Stimulated activated CD4-positive, alpha-beta T cell treated with anti-CD3 and anti-CD28 coated beads, TNF-alpha, amount 100 ng/mL, for 1 hour (primary cell): ENCODE data around the gene MED27.
"Not testable (repeated sequence)": the region's sequence is repeated elsewhere in the genome, so short reads cannot be mapped to it uniquely, and the experiment has no call there.

Experiments
- DNase-seq, 3 donors: peaks; one replicate each; pipeline ENCODE4 v3.0.0-alpha.2; 2020; ENCODE audit warnings: low read depth in 3 of 3, low spot score in 1 of 3

Gene MED27

DNA sequence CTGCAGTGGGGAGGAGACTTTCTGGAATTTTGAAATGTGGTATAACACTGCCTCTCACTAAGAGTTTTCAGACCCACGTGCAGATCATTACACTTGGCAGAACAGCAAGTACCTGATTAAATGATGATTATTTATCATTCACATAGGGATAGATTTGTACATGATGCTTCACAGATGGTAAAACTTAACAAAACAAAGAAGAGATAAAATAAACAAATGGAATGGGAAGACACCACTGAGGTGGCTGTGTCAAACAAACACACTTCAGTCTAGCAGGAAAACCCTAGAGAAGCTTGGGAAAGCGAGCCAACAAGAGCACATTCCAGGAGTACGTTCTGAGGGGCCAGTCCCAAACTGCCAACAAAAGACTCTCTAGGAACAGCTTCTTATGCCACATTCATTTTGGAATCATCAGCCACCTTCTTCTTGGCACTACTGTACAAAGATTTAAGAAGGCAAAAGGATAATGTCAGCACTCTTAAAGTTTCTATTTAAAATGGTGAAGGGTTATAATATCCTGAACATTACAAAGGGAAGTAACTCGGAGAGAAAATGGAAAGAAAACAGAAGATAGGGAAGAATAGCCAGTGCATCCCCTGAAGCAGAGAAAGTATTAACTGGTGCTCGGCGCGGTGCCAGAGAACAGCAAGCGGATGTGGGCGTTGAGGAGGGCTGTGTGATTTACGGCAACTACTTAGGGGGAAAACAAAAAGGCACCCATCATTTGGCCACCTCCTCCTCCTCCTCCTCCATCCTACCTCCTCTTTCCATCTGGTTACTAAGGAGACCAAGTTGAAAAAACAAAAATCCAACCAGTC is 1.6 kb downstream of the MED27 start:
- no peak for DNase-seq

DNA sequence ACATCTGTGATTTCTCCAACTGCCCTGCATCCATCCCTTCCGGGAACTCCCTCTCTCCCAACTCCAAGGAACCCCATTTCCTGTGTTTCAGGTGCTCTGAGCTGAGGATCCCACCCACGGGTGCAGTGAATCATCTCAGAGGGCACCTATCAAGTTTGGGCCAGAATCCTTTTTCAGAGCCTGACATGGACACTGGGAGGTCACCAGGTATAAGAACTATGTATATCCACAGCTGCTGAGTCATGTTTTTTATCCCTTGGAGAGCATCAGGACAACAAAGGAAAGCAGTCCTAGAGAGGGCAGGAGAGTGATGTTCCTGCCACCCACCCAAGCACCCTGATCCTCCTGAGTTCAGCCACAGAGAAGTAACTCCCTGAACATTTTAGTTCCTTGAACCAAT is 3.8 kb downstream of the MED27 start:
- no peak for DNase-seq

DNA sequence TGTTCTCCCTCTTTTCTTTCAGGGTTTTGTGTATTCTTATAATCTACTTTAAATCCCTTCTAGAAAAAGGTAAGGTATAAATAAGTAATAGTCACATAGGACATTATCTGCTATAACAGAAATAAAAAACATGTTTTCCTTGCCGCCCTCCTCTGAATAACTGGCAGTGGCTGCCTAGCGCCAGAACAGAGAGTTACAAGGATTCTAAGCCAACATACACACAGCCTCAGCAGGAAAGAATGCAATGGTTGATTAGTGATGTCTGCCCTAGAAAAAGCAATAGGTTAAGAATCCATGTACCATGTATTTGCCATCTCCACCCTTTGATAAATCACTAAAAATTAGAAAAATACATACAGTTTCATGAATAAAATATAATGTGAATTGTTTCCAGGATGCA is 4.9 kb downstream of the MED27 start:
- no peak for DNase-seq

DNA sequence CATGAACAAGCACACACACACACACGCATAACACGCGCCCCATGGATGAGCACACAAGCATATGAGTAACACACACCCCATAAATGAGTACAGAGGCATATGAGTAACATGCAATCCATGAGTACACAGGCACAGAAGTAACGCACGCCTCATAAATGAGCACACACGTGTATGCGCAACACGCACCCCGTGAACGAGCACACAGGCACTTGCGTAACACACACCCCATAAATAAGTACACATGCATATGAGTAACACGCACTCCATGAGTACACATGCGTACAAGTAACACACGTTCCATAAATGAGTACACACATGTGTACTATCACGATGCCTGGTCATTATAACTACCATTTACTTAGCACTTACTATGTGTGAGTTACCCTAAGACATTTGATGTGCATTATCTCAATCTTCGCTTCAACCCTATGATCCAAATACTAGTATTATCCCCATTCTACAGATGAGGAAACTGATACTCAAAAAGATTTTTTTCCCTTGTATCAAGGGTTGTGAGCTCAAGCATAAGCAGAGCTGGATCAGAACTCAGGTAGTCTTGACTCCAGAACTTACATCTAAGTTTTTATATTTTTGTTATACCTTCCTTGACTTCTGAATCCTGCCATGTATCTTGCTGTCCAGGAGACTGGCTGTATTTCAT is 7.7 kb downstream of the MED27 start:
- DNase-seq = no peak

DNA sequence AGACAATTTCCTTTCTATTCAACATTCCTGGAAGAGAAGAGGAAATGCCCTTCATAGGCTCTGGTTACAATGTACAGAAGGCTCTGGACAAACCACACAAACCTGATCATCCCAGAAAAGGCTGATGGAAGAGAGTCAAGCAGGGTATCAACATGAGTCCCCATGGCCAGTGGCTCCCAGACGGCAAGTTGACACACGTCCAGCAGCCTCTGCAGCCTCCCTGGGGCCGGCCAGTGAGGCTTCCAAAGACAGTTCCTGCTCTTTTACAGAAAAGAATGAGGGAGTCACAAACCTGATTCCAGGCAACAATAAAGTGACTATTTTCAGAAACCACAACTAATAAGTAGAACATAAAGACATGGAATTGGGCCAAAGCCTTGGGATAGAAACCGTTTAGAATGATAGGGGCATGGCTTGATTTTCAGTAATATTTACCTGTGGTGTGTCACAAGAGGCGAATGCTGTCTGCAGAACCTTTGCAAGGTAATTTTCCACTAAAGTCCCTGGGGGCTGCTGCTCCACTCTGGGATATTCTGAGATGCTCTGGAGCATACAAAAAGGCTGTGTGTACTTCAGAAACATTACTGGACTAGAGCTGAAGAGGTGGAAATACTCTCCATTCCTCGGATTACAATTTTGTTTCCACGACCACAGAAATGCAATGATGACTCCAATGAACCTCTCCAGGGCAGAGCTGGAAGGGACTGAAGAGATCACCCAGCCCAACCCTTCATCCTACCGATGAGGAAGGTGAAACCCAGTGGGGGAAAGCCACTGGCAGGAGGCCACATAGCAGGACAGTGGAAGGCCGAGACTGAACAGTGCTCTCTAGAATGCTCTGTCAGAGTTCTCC is 10.4 kb downstream of the MED27 start:
- DNase-seq = no peak

DNA sequence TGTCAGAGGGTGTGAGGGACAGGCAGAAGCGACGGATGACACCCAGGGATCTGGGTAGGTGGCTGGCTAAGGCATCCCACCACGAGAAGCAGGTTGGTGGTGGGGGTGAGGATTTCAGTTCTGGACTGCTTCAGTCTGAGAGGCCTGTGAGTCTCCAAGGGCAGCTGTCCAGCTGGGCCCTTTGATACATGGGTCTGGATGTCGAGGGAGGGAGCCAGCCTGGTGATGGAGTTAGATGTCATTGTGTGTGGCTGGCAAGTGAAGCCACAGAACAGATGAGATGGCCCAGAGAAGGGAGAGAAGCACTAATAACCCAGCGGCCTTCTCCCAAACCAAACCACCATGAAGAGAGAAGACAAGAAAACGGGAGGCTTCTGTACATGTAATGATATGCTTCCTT is 11.1 kb downstream of the MED27 start:
- no peak for DNase-seq

DNA sequence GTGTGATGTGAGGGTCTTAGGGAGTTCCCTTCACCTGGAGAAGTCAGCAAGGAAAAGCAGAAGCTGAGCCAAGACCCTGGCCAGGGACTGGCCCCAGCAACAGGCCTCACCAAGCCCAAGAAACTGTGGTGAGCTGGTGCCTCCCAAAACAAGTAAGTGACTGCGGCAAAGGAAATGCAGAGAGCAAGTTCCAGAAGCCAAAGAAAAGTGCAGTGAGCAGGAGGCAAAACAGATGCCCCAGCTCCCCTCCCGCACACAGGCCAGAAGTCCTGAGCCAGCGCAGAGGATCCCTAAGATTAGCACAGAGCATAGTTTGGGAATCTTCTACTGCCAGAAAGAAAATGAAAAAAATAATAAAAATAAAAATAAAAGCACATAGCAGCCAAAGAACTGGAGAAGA is 13.2 kb downstream of the MED27 start:
- no peak for DNase-seq

DNA sequence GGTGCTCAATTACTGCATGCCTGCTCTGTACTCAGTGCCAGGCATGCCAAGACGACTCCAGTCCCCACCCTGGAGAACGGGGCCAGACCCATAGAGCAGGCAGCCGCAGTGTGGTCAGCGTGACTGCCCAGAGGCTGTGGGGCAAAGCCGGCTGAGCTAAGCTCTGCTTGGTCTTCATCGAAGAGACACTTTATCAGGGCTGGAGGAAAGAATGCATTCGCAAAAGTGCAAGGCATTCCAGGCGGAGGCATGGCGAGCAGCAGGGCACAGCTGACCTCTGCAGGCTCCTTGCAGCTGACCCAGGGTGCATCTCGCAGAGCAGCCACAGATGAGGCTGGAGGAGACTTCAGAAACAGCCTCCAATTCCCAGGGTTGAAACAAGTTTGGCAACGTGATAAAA is 13.6 kb downstream of the MED27 start:
- DNase-seq = no peak

DNA sequence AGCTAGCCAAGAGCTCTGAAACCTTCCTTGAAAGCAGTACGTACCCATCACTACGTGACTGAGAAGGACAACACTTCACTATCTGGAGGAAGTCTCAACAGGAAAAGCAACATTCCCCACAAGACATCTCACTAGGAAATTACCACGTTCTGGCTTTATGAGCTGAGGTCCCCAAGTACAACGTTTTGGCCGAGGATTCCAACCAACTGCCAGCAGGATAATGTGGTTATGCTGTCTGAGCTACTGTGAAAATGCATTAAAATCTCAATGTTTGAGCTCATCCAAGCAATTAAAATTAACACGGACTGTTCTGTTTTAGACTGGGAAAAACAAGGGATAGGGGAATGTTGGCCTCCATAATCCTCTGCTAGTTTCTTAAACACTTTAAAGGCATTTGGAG is 16.4 kb downstream of the MED27 start:
- no peak for DNase-seq

DNA sequence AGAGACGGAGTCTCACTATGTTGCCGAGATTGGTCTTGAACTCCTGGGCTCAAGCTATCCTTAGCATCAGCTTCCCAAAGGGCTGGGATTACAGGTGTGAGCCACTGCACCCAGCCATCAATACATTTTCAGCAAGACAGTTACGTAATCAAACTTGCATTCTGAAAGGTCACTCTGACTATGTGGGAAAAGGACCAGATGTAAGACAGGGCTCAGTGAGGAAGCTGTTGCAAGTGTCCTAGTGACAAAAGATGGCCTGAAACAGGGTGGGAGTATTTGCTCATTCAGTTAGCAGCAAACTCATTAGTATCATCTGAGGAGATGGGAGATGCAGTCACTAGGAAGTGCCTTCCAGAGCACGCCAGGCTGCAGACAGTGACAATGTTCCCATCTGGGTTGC is 16.9 kb downstream of the MED27 start:
- no peak for DNase-seq

DNA sequence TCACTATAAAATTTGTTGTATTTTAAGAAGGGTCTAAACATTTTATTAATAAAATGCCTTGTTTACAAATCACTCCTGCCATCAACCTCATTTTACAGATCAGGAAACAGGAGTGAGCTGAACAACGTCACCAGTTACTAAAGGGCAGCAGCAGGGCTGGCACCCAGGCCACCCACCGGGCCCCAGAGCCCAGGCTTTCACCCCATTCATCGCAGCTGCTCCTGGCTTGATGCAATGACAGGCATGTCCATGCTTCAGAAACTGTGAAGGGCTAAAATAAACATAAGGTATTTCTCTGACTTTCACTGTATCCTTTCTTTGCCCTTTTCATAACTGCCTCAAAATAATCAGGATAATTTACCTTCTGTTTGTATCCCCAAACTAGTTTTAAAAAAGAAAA is 18.1 kb downstream of the MED27 start:
- no peak for DNase-seq

DNA sequence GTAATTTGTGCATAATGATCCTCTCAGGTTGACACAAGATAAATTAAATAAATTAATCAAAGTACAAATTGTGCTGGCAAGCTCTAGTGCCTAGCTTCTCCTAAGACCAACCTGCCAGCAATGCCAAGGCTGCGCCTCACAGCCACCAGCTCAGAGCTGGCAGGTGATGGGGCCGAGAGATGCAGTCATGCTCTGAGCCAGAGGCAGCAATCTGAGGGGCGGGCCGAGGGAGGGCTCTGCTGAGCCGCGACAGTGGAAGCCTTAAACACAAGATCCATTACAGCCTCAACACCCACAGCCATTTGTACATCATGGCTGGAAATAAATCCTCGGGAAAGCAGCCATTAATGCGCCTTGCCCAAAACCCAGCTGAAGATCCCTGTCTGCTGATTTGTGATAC is 20.3 kb downstream of the MED27 start:
- no peak for DNase-seq

DNA sequence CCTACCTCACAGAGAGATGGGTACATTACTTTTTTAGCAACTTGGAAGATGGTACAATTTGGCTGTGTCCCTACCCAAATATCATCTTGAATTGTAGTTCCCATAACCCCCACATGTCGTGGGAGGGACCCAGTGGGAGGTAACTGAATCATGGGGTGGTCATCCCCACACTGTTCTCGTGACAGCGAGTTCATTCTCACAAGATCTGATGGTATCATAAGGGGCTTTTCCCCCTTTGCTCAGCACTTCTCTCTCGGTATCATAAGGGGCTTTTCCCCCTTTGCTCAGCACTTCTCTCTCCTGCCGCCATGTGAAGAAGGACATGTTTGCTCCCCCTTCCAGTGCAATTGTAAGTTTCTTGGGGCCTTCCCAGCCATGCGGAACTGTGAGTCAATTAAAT is 21.4 kb downstream of the MED27 start:
- DNase-seq = not testable (repeated sequence)

DNA sequence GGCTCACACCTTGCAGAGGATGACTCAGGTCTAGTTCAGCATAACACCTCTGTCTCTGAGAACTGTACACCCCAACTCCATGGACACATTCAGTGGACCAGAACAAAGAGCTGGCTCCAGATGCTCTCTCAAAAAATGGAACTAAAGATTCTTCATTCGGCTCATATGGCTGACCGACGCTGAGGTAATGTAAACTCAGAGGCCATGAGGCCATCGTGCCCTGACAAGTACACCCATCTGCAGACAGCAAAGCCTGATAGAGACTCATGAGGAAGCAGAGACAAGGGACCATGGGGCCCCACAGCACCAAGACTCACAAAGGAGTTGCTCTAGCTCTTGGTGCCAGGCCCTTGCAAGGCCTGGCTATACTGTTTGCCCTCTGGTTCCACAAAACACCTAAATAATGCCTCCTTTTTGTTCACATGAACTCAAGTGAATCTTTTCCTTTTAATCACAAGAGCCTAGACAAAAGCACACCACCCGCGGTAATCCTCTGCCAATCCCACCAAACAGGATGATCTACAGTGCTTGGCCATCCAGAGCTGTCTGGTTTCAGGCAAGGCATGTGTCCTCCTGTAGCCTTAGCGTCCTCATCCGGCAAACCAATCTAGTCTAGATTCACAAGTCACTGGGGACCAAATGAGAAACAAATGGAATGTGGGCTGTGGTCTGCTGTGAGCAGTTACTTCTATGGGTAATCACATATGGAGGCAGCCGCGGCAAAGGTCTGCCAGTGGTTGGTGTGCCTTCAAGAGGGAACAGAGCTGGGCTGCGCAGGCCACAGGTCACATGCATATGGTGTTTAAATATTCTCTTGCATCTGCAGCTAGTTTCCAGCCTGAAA is 22.7 kb downstream of the MED27 start:
- DNase-seq = no peak

DNA sequence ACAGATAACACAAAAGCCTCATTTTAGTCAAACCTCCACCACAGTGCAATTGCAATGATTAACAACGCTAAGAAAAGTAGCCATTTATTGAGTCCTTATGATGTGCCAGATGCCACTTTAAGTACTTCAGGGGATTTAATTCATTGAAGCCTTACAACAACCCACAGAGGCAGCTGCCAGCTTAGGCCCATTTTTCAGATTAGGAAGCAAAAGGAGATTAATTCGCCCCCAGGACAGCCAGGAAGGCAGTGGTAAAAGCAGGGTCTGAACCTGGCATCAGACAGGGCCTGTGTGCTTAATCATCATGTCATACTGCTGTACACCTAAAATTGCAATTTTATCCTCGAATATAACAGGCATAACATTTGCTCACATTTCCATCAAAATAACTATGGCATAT is 23.9 kb downstream of the MED27 start:
- DNase-seq = no peak

DNA sequence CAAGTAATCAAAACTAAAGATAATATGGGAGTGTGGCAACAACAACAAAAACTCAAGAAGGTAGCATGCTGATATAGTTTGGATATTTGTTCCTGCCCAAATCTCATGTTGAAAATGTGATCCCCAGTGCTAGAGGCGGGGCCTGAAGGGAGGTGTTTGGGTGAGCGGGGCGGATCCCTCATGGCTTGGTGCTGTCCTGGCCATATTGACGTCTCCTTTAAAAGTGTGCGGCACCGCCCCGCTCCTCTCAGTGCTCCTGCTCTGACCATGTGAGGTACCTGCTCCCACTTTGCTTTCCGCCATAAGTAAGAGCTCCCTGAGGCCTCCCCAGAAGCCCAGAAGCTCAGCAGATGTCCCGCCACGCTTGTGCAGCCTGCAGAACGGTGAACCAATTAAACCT is 25.6 kb downstream of the MED27 start:
- DNase-seq = no peak

DNA sequence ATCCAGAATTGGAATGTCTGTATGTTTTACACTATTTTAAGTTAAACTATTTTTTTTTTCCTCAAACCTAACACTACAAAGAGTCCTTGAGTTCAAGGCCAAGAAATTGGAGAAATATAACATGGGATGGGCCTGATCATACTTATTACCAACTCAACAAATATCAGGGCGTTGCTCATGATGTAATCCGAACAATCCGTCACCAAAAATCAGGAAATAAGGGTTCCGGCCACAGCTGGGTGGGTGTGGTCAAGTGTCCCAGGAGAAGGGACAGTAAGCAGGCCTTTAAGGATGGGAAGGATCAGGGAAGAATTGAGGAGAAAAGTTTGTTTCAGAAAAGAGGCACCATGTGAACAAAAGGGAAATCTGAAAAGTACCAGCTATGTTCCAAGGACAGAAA is 29.8 kb downstream of the MED27 start:
- DNase-seq = no peak

DNA sequence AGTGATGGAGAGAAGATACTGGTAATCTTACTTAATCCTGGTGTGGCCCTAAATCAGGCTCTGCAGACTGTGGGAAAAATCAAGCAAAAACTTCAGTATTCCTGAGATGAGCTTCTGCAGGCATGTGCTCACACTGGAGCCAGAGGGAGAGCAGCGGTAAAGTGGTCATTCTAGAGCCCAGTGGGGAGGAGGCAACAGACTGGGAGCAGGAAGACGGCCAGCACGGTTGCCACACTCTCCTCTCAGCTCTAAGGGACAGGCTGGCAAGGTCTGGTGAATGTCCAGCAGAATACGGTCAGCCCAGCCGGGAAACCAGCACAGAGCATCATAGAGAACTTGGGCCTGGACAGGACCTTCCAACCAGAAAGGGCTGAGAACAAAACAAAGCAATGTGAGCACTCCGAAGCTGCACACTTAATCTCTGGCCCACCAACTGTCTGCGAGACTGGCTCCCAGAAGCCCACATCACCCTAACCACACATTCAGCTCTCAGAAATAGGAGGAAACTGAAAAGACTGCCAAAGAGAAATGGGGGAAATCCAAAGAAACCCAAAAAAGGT is 30.3 kb downstream of the MED27 start:
- no peak for DNase-seq

DNA sequence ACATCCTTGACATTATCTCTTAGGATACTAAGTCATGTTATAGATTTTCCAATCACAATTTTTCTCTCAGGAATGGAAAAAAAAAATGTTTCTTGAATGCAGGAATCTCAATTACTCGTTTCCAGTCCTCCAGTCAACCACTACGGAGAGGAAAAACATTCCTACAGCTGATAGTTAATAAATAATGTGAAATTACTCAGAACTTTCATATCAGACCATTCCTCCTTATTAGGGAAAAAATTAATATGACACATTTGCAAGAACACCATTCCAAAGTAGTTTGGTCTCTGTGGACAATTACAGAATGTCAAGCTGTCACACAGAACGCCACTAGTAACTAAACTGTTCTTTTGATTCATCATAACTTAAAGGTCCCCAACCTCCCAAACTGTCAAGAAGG is 31.5 kb downstream of the MED27 start:
- DNase-seq = no peak

DNA sequence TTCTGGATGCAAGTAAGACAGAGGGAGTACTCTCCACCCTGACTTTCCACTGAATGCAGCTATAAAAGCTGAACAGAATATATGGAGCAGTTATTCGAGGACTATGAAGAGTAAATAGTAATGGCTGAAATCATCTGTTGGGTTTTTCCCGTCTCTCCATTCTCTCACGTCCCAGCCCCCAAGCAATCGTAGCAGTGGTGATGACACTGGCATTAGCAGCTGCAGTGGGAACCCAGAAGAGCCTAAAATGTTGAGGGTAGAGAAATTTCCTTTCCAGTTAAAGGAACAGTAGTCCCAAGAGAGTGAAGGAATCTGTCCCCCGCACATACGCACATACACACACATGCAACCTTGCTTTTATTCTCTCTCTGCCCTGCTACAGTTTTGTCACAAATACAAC is 33.2 kb downstream of the MED27 start:
- no peak for DNase-seq
